Measurements from ENCODE around the gene ECE1. TPM values are rescaled to one million over a fixed set of nuclear protein-coding genes. Genes with fewer than 3 reads are reported as not detected.

The ECE1 gene
- total and polyA plus RNA-seq, 2 of the 8 experiments (the other 6 are each of a cell fraction or from before 2014, with no cell fraction given), result 21.4 to 36.8 TPM

- no peak overlapping the region for H3K14ac ChIP-seq (ENCODE audit: insufficient read length)
- peak overlapping the region; percentile 29; the same call in 1 of the 2 replicates for H3K18ac ChIP-seq (ENCODE audit: extremely low read depth, low read length)
- H3K4me3 ChIP-seq (ENCODE audit: extremely low read depth in 1 of 4, insufficient read depth in 2 of 4, low read depth in 3 of 4, low read length in 4 of 4), result no peak overlapping the region
- peak overlapping the region; percentile 86; the same call in 1 of the 2 replicates for H2AK5ac ChIP-seq (ENCODE audit: low read depth, low read length)
- no peak overlapping the region for H4K91ac ChIP-seq (replicated peaks; ENCODE audit: insufficient read length, low read length)
- H3K36me3 ChIP-seq (ENCODE audit: control insufficient read depth in 2 of 4, insufficient read depth in 4 of 4, low read length in 3 of 4), result no peaks in the 10 kb centered on the region
- H2BK5ac ChIP-seq (ENCODE audit: low read depth, low read length), result 0 out of 2 replicates have a peak overlapping the region, but pooled peaks have one; percentile 71
- WGBS, 2 experiments (ENCODE audit: extremely low coverage in 1 of 2, insufficient coverage in 1 of 2, insufficient read length in 1 of 2, insufficient replicate concordance in 2 of 2, low coverage in 1 of 2, low lambda C conversion rate in 2 of 2, missing lambda C conversion rate in 1 of 2), result 86% methylated on average over 7 of the region's 7 CpGs; no CpG with 5 or more reads in 1 of the 2 experiments
- no peak overlapping the region for H2AFZ ChIP-seq (ENCODE audit: low read length)
- DNase-seq (ENCODE audit: low read depth in 1 of 2, low spot score in 2 of 2) (no peak), FAIRE-seq (no peak)
- H3K79me1 ChIP-seq (ENCODE audit: low read depth, low read length), result peaks cover 6% of the 10 kb centered on the region; the same call in 1 of the 2 replicates
- no peaks in the 10 kb centered on the region for H3K27me3 ChIP-seq (replicated peaks in 1 of 4; ENCODE audit: control insufficient read depth in 3 of 4, extremely low read depth in 1 of 4, insufficient read depth in 3 of 4, low read length in 3 of 4)
- no peak overlapping the region; the same call in 1 of the 2 replicates for H2BK12ac ChIP-seq (ENCODE audit: low read depth, low read length)
- no peak overlapping the region for H4K8ac ChIP-seq (ENCODE audit: extremely low read depth, insufficient read depth, low read length)
- TF ChIP-seq CREB1 (IDR thresholded peaks at IDR 0.05) (no peak), JUN (IDR thresholded peaks at IDR 0.05; ENCODE audit: low read depth, low read length) (no peak), SIN3A (conservative IDR thresholded peaks at IDR 0.05 in 1 of 2, IDR thresholded peaks at IDR 0.05 in 1 of 2; ENCODE audit: low read depth in 1 of 2, low read length in 2 of 2) (no peak), CHD2 (IDR thresholded peaks at IDR 0.05; ENCODE audit: low read length) (no peak), RBBP5 (IDR thresholded peaks at IDR 0.05; ENCODE audit: borderline replicate concordance, low read depth, low read length) (no peak), SP1 (IDR thresholded peaks at IDR 0.05; ENCODE audit: low read depth, low read length) (no peak), CBX5 (IDR thresholded peaks at IDR 0.05; ENCODE audit: low read depth, low read length) (no peak), TCF12 (IDR thresholded peaks at IDR 0.05; ENCODE audit: low read depth, low read length) (no peak), BRCA1 (IDR thresholded peaks at IDR 0.05; ENCODE audit: low read depth, low read length) (no peak), FOSL1 (IDR thresholded peaks at IDR 0.05; ENCODE audit: insufficient read depth, low read depth, low read length) (no peak), HDAC2 (IDR thresholded peaks at IDR 0.05; ENCODE audit: borderline replicate concordance in 1 of 2, low read depth in 2 of 2, low read length in 2 of 2) (no peak)
- H3K9ac ChIP-seq (replicated peaks in 1 of 4; ENCODE audit: extremely low read depth in 1 of 4, low read depth in 3 of 4, low read length in 3 of 4), result no peak overlapping the region
- H3K9me3 ChIP-seq (ENCODE audit: insufficient read depth in 2 of 2, low read depth in 1 of 2, low read length in 1 of 2), result no peaks in the 10 kb centered on the region; a peak in 1 of 4 replicates
- ChIA-PET CTCF (ENCODE audit: partially characterized antibody) (interaction anchor here (0.9 to 3.4 kb wide), 8 partner anchors 14 to 62 kb away, joined by 3 to 16 read pairs (median 5); no protein-coding TSS in a partner anchor), POLR2A (ENCODE audit: partially characterized antibody) (interaction anchor here (1.2 to 1.3 kb wide), 2 partner anchors 15 to 16 kb away, joined by 3 to 4 read pairs; no protein-coding TSS in a partner anchor)
- no peak overlapping the region for H3K4me2 ChIP-seq (ENCODE audit: insufficient read depth in 1 of 2, low read depth in 2 of 2, low read length in 2 of 2)
- H3K79me2 ChIP-seq (ENCODE audit: control insufficient read depth in 1 of 2, insufficient read depth in 2 of 2, low read length in 2 of 2), result 0 out of 4 replicates have a peak, but pooled peaks cover 0 to 2% of the 10 kb centered on the region in 2 experiments
- H3K23me2 ChIP-seq (ENCODE audit: low read depth, low read length), result no peaks in the 10 kb centered on the region
- H2BK15ac ChIP-seq (ENCODE audit: low read length), result peak overlapping the region; percentile 89; the same call in 1 of the 2 replicates
- no peak overlapping the region for H4K5ac ChIP-seq (ENCODE audit: insufficient read length, low read depth, low read length)
- H4K20me1 ChIP-seq (replicated peaks in 1 of 2; ENCODE audit: control insufficient read depth in 1 of 2, insufficient read depth in 2 of 2, low read length in 2 of 2), result peaks cover 0 to 1% of the 10 kb centered on the region in 2 experiments
- no peak overlapping the region for H3K4ac ChIP-seq (replicated peaks; ENCODE audit: insufficient read length, low read depth, low read length)
- H3K23ac ChIP-seq (ENCODE audit: insufficient read length), result no peak overlapping the region
- H3K27ac ChIP-seq (ENCODE audit: low read depth, low read length), result no peak overlapping the region
- no peak overlapping the region for H2BK120ac ChIP-seq (replicated peaks; ENCODE audit: low read depth, low read length)
- H2BK20ac ChIP-seq (ENCODE audit: low read length), result 0 out of 2 replicates have a peak overlapping the region, but pooled peaks have one; percentile 86
- no peak overlapping the region for H3K56ac ChIP-seq (replicated peaks; ENCODE audit: insufficient read length, low read depth, low read length)
- H3K4me1 ChIP-seq (replicated peaks in 1 of 4; ENCODE audit: control insufficient read depth in 3 of 4, insufficient read depth in 4 of 4, low read length in 3 of 4), result peaks cover 12 to 34% (median 19%) of the 10 kb centered on the region in 4 experiments
Measured at GRCh38 chr1:21307210-21307609, 16.9 kb upstream of the ECE1 start.
